Astrocyte (in vitro differentiated cells and primary cell): ENCODE results near the gene TMEM233.

ENCODE experiments used
- EZH2 ChIP-seq: IDR thresholded peaks from 2 replicates; pipeline ENCODE4 v1.6.1; 2012; ENCODE audit warnings: mild to moderate bottlenecking, low read length, inconsistent platforms; ENCODE audit not compliant: insufficient read depth
- TF ChIP-seq, protein P1 (sequence below): IDR thresholded peaks from 2 replicates; pipeline ENCODE4 v1.5.1; 2011; ENCODE audit warnings: low read depth, mild to moderate bottlenecking, inconsistent platforms, low read length, moderate library complexity; ENCODE audit not compliant: insufficient read depth

DNA sequence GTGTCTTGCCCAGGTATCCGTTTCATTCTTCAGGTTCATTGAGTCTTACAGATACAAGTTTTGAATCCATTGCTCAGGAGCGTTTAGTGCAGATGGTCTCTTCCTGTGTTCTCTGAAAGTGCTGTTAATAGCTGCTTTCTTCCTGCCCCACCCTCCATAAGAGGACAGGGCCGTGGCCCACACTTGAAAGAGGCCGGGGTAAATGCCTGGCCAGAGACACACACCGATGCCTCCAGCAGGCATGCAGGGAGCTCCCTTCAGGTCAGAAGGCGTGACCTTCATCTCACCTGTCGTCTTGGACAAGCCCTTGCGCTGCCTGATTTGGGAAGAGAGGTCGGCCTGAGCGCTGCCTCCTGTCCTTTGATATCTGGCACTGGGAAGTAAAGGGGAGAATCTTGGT is 85.9 kb downstream of the TMEM233 start:
- TF ChIP-seq, protein P1, sequence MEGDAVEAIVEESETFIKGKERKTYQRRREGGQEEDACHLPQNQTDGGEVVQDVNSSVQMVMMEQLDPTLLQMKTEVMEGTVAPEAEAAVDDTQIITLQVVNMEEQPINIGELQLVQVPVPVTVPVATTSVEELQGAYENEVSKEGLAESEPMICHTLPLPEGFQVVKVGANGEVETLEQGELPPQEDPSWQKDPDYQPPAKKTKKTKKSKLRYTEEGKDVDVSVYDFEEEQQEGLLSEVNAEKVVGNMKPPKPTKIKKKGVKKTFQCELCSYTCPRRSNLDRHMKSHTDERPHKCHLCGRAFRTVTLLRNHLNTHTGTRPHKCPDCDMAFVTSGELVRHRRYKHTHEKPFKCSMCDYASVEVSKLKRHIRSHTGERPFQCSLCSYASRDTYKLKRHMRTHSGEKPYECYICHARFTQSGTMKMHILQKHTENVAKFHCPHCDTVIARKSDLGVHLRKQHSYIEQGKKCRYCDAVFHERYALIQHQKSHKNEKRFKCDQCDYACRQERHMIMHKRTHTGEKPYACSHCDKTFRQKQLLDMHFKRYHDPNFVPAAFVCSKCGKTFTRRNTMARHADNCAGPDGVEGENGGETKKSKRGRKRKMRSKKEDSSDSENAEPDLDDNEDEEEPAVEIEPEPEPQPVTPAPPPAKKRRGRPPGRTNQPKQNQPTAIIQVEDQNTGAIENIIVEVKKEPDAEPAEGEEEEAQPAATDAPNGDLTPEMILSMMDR = no peak
- no peak for TF ChIP-seq EZH2
